Tibial nerve (tissue), 3 donors: ENCODE measurements around the gene WNT11.

Experiments
- CTCF ChIP-seq, 5 experiments: fragments of 200-600 bp in 3 of 5; fragments of 450-650 bp in 2 of 5; sonication (generic) in 3 of 5; IDR thresholded peaks; one replicate each; pipeline ENCODE4 v1.5.1; 2016 to 2019; ENCODE audit warnings: antibody characterized with exemption in 5 of 5, mild to moderate bottlenecking in 3 of 5, moderate library complexity in 2 of 5
- POLR2A ChIP-seq, 2 donors: fragments of 450-650 bp; IDR thresholded peaks; one replicate each; pipeline ENCODE4 v1.6.1; 2017; ENCODE audit warnings: antibody characterized with exemption in 2 of 2, mild to moderate bottlenecking in 2 of 2, moderate library complexity in 2 of 2

- TF ChIP-seq CTCF (IDR thresholded peaks at IDR 0.05) (no peak), POLR2A (IDR thresholded peaks at IDR 0.05) (no peak)
Observed at GRCh38 chr11:76190376-76190775, 15.9 kb downstream of the WNT11 start.
